Measurements from ENCODE around the gene SLC11A1.

Gene SLC11A1, protein sequence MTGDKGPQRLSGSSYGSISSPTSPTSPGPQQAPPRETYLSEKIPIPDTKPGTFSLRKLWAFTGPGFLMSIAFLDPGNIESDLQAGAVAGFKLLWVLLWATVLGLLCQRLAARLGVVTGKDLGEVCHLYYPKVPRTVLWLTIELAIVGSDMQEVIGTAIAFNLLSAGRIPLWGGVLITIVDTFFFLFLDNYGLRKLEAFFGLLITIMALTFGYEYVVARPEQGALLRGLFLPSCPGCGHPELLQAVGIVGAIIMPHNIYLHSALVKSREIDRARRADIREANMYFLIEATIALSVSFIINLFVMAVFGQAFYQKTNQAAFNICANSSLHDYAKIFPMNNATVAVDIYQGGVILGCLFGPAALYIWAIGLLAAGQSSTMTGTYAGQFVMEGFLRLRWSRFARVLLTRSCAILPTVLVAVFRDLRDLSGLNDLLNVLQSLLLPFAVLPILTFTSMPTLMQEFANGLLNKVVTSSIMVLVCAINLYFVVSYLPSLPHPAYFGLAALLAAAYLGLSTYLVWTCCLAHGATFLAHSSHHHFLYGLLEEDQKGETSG
- 1.2 to 1.4 reads per million in 2 donors for total RNA-seq

DNA sequence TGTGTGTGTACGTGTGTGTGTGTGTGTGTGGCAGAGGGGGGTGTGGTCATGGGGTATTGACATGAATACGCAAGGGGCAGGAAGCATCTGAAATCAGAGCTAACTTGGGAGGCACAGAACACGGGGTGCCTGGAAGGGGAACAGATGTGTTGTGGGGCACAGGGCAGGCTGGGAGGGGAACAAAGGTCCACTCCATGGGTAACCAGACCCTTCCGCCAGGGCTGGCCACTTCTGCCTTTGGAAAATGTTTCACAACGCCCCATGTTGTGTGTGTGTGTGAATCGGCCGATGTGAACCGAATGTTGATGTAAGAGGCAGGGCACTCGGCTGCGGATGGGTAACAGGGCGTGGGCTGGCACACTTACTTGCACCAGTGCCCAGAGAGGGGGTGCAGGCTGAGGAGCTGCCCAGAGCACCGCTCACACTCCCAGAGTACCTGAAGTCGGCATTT is at the start of gene SLC11A1:
Gene SLC11A1, plus strand, starts transcription at position 358 of the 451 bp plus-strand sequence. CDS start 96 bp downstream, outside the sequence.
- no peak for DNase-seq

DNA sequence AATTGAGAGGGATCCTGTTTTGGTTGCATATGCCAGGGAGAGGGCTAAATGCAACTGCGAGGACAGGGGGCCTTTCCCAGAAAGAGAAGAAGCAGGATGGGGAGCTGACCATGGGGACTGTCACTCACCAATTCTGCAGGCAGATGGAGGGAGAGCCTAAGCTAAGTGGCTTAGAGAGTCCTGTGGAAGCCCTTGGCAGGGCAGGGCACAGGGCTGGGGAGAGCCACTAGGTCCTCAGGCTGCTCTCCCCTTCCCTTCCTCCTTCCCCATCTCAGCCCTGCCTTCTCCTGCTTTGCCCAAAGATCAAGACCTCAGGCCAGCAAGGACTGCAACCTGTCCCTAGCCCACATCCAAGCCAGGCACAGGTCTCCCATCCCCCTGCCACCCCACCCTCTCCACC is 49.8 kb upstream of the SLC11A1 start:
- no peak for DNase-seq

DNA sequence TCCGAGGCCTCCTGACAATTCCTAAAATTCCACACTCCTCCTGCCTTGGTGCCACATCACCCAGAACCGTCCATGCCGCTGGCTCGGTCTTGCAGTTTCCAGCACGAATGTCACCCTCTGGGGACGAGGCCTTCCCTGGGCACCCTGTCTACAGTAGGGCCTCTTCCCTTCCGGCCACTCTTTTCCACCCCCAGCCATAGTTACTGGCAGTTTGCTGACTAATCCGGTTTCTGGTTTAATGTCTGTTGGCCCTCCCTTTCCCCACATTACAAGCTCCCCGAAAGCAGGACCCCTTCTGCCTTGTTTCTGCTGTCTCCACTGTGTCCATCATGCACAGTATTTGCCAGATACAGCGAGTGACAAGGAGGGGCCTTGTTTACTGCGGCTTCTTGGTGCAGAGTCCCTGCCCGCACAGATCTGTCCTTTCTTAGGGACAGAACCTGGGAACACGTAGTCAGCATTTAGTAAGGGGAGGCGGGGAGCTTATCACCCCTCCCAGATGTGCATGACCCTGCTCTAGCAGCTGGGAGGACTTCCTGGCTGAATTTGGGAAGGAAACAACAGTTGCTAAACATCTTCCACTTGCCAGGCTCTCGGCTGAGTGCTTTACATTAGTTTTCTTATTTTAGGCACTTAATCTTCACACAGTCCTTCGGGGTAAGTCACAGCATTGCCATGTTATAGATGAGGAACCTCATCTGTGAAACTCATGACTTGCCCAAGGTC is 49.0 kb upstream of the SLC11A1 start:
- no peak for DNase-seq

DNA sequence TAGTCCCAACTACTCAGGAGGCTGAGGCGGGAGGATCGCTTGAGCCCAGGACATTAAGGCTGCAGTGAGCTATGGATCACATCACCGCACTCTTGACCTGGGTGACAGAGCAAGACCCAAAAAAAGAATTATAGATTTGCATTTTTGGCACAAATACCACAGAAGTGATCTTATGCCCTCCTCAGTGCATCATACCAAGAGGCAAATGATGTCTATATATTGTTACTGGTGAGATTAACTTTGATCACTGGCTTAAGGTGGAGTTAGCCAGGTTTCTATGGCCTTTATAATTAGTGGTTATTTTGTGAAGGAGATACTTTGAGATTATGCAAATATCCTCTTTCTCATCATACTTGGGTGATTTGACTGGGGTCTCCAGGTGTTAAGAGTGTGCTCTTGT is 47.5 kb upstream of the SLC11A1 start:
- no peak for DNase-seq

DNA sequence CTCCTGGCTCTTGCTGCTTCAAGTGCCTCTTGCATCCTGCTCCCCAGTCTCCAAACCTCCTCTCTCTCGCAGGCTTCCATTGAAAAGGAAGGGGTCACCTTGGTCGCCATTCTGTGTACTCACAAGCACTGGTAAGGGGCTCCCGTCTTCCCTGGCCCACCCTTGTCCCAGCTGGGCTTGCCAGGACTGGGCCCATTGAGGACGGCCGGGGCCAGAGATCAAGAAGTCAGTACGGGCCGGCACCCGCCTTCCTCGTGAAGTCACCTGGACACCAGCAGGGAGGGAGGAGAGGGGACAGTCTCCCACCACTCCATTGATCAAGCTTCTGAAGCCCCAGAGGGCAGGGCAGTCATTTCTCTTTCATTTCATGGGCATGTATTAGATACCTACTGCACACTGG is 41.4 kb upstream of the SLC11A1 start:
- no peak for DNase-seq

DNA sequence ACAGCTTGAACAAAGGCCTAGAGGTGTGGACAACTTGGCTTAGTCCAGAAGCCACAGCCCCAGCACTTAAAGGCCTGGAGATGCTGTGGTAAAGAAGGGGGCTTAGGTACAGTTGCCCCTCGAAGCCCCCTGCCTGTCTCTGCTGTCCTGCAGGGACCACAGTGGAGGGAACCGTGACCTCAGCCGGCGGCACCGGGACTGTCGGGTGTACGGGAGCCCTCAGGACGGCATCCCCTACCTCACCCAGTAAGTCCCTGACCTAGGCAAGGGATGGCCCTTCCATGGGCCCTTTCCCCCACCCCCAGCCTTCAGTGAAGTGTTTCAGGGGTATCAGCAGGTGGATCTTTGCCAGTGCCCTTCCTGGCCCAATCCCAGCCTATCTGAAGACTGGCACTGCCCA is 40.7 kb upstream of the SLC11A1 start:
- DNase-seq = no peak

DNA sequence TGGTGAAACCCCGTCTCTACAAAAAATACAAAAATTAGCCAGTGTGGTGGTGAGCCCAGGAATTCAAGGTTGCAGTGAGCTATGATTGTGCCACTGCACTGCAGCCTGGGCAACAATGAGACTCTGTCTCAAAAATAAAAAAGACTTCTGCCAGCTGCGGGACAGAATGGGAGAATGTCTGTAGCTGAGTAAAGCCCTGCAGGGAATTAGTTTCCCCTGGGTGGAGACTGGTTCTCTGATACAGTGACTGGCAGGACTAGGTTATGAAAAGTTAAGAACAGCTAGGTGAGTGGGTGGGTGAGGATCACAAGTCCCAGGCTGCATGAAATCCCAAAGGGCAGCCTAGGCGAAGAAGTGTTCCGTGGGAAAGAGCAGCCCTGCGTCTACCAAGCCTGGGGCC is 39.2 kb upstream of the SLC11A1 start:
- no peak for DNase-seq

DNA sequence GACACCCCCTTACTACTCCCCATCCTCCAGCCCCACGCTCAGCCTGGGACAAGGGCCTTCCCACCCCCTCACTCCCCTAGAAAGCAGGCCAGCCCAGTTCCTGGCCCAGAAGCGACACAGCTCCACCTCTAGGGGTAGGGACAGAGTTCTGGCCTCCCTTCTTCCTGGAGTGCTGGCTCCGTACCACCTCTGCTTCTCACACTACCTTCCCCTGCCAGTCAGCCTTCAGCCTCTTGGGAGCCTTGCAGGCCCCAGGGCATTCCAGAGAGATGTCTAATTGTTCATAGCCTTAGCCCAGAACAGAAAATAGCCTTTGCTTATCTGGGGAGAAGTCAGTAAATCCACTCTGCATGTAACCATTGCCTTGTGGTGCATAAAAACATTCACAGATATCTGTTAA is 38.5 kb upstream of the SLC11A1 start:
- no peak for DNase-seq

DNA sequence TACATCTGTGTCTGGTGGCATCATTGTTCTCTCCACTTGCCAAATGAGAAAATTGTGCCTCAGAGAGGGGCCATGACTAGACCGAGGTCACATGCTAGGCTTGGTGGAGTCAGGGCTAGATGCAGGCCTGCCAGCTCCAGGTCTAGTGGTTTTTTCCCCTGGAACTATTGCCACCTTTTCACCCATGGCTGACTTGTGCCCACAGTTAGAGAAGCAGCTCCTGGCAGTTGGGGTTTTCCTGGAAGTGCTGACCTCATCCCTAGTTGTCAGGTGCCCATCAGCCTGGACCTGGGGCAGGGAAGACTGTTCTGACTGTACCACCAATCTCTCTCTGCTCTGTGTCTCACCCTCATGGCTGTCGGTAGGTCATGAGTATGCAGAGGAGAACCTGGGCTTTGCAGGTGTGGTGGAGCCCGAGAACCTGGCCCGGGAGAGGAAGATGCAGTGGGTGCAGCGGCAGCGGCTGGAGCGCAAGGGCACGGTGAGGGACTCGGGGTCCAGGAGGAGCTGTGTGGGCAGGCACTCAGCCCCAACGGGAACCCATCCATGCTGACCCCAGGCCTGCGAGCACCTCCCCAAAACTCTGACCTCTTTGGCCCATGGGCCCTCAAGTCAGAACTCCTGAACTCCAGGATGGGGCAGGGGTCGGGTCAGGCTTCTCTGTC is 37.9 kb upstream of the SLC11A1 start:
- no peak for DNase-seq

DNA sequence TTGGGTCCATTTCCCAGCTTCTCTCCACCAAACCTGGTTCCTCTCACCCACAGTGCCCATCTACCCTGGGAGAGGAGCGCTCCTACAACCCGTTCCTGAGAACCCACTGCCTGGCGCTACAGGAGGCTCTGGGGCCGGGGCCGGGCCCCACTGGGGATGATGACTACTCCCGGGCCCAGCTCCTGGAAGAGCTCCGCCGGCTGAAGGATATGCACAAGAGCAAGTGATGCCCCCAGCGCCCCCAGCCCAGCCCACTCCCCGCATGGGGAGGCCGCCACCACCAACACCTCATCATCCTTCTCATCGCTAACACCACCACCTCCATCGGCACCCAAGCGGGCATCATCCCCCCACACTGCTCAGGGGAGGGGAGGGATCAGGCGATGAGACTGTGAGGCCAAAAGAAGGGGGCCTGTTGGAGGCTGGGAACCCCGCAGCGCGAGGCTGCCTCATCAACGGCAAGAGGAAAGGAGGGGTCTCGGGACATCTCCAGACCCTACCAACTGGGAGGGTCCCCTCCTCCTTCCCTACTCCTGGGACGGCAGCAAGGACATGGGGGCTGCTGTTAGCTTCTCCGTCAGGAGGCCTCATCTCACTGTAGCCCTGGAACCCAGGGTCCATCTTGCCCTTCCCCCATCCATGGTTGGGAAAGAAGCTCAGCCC is 37.2 kb upstream of the SLC11A1 start:
- DNase-seq = no peak

DNA sequence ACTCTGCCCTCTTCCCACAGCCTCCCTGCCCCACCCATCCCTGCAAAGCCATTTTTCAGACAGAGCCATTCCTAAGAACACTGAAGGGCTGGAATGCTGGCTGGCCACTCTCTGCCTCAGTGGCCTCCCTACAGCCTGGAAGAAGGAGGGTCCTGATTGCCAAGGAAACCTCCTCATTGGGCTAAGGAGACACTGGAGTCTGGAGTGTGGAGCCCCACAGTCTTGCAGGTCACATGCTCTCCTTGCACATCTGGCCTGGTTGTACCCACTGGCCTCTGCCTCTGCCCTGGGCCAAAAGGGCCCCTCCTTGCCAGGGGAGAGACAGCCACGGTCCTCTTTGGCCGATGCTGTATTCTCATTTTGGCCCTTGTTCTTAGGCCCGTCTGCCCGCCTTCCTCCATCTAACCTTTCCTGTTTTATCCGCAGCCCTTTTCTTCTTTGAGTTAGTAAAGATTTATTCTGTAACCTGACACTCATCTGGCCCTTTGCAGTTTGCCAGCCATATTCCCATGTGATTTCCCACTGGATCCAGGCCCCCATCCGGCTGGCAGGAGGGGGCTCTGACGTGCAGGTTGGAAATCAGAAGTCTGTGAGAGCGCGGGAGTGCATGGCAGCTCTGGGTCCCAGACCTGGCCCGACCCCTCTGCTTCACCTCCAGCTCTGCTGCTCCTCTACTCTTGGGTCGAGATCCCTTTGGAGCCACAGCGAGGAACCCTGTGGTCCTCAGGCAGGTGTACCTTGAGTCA is 36.4 kb upstream of the SLC11A1 start:
- no peak for DNase-seq

DNA sequence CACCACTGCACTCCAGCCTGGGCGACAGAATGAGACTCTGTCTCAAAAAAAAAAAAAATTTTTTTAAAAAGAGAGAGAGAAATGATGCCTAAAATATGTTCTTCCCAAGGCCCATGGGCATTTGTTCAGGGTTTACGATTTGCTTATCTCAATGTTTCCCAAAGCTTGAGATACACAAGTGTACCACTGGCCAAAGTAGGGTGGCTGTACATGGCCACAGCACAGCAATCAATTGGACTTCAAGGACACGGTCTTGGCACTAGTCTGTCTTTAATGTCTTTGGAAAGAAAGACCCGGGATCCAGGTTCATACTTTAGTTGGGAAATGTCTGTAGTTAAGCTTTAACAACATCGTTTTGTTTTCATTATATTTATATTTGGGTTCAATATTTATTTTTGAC is 34.9 kb upstream of the SLC11A1 start:
- DNase-seq = no peak

DNA sequence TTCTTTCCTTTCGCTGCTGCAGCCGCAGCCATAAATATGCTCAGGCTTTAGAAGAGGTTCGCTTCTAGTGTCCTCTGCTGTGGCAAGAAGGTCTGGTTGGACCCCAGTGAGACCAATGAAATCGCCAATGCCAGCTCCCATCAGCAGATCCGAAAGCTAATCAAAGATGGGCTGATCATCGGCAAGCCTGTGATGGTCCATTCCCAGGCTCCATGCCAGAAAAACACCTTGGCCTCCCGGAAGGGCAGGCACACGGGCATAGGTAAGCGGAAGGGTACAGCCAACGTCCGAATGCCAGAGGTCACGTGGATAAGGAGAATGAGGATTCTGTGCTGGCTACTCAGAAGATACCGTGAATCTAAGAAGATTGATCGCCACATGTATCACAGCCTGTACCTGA is 28.0 kb upstream of the SLC11A1 start:
- DNase-seq = no peak

DNA sequence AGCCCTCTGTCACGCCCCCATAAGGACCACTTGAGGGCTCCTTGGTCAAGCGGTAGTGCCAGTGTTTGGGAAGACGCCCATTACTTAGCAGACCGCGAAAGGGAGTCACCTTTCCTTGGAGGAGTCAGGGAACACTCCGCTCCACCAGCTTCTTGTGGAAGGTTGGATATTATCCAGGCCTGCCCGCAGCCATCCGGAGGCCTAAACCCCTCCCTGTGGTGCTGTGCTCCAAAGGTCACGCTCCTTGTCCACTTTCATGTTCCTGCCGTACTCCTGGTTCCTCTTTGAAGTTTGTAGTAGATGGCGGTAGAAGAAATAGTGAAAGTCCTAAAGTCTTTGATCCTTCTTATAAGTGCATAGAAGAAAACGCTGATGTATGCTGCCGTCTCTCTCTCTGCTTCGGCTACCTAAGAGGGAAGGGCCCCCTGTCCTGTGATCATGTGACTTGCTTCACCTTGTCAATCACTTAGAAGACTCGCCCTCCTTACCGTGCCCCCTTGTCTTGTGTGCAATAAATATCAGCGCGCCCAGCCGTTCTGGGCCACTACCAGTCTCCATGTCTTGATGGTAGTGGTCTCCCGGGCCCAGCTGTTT is 27.1 kb upstream of the SLC11A1 start:
- DNase-seq = no peak

DNA sequence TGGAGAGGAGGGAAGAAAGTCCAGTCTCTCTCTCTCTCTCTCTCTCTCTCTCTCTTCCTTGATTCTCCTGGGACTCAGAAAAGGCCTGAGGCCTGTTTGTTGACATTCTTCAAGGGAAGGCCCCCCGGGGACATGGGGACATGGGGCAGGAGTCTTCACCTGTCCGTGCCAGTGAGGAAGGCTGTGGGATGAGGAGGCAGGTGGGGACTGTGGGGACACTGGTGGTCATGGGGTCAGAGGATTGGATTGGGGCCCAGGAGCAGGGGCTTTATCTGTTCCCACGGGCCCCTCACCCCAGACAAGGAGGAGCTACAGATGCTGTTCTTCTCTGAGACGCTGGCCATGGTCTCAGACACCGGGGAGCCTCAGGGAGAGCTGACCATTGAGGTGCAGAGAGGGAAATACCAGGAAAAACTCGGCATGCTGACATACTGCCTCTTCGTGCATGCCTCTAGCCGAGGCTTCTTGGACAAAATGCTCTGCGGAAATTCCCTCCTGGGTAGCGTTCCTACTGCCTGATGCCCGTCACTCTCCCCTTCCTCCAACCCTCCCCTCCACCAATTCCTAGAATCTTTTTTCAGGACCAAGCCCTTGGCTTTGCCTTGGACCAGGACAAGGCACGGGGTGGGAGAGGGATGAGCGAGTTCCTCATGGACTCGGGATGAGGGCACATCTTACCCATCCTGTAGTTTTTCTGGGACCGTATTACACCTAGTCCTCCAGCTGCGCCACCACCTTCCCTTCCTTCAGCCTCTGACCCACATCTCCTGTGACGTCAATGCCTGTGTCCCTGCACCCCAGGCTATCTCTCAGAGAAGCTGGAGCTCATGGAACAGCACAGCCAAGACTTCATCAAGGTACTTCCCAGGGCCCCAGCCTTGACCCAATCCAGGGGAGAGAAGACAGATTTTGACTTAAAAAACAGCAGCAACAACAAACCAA is 24.6 kb upstream of the SLC11A1 start:
- no peak for DNase-seq

DNA sequence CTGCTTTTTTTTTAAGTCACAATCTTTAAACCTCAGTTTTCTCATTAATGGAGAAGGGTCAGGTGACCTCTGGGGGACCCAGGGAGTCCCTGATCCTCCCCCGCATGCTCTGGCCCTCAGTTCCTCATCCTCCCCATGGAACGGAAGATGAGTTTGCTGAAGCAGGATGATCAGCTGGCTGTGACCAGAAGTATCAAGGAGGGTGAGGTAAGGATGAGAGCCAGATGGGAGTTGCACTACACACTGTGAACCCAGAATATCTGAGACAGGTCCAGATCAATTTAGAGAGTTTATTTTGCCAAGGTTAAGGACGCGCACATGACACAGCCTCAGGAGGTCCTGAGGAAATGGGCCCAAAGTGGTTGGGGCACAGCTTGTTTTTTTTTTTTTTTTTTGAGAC is 21.6 kb upstream of the SLC11A1 start:
- DNase-seq = no peak

DNA sequence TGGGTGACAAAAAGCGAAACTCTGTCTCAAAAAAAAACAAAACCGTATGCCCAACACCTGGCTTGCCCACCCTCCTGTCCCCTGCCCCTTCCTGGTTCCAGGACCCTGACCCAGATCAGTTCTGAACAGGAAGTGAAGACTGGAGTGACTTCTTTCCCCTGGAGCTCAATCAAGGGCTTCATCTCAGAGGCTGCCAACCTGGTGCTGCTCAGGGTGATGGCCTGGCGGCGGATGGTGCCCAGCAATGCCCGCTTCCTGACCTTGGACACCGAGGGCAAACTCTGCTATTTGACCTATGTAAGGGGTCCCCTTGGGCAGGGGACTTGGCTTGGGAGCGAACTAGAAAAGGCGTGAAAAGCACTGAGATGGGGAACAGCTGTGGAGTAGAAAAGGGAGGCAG is 19.5 kb upstream of the SLC11A1 start:
- no peak for DNase-seq

DNA sequence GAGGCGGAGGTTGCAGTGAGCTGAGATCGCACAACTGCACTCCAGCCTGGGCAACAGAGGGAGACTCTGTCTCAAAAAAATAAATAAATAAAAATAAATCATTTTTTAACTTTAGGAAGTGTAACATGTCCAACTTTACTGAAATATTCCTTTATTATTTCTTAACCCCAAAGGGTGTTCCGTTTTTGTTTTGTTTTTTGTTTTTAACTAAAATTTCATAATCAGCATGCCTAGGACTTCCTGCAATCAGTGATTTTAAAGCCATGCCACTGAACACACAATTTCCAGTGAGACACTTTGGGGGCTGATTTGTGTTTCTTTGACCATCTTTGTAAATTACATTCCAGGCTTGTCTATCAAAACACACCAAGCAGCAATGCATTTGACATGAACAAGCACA is 18.3 kb upstream of the SLC11A1 start:
- no peak for DNase-seq

DNA sequence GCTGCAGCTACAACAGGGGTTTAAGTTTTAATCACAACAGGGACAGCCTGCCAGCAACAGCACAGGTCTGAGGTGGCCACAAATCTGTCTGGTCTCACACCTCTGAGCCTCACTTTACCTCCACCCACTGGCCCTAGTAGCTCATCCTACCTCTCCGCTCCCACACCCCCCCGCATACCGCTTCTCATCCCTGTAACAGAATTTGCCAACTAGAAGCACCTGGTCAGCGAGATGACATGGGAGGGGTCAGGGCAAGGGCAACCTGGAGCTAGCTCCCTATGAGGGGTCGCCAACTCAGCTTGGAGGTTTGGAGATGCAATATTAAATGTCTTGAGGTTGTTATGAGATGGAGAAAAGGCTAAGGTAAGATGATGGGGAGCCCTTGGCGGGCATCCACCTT is 17.9 kb upstream of the SLC11A1 start:
- DNase-seq = no peak

DNA sequence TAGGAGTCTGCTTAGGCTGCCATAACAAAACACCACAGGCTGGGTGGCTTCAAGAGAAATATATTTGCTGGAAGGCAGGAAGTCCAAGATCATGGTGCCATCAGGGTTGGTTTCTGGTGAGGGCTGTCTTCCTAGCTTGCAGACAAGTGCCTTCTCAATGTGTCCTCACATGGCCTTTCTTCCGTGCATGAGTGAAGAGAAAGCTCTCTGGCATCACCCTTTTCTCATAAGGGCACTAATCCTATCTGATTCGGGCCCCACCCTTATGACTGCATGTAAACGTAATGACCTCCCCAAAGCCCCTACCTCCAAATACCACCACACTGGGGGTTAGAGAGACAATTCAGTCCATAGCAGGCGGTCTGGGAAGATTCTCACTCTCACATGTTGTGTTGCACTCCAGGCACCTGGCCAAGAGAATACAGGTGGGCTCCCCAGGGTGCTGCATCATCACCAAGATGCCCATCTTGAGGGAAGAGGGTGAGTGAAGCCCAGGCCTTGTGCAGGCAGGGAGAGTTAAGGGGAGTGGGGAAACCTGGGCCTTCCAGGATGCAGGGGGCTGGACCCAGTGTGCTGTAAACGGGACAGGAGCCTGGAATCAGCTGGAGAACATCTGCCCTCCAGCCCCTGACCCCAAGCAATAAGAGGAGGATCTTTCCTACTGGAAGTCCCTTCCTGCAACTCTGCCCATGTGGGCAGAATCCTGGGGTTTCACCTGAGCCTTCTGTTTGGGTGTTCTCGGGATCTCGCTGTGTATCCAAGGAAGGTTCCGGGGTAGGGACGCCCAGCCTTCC is 15.3 kb upstream of the SLC11A1 start:
- no peak for DNase-seq

All from T-helper 9 cell (primary cell).